B cell (primary cell): ENCODE results near the gene CFAP161. TPM values are rescaled to one million over a fixed set of nuclear protein-coding genes. Genes with fewer than 3 reads are reported as not detected.

Source experiments
- ATAC-seq: fragments of 200-7000 bp; cut with Tn5 transposase; one replicate; pipeline ENCODE4 v1.10.0; 2021; ENCODE audit warnings: low read depth, mild to moderate bottlenecking, moderate number of reproducible peaks, moderate library complexity
- CTCF ChIA-PET: fragments of 350-600 bp; sonication (Branson Sonifier 250); formaldehyde crosslinking; loops from one replicate; lab custom pipeline; 2021; ENCODE audit warnings: antibody characterized with exemption, inconsistent platforms; lab: Charles Lee
- POLR2A ChIA-PET: fragments of 350-600 bp; sonication (Branson Sonifier 250); formaldehyde crosslinking; loops from one replicate; lab custom pipeline; 2021; ENCODE audit warnings: antibody characterized with exemption; lab: Charles Lee
- DNase-seq: peaks from one replicate; pipeline ENCODE4 v3.0.0; 2013
- H2AFZ ChIP-seq: 2 replicates; pipeline ENCODE4 v1.6.1; 2012; ENCODE audit warnings: mild to moderate bottlenecking, low read depth, low read length; ENCODE audit not compliant: insufficient read depth, poor library complexity, severe bottlenecking
- H3K27ac ChIP-seq, 2 donors: 1 replicate in 1 of 2; 2 replicates in 1 of 2; pipeline ENCODE4 v1.5.1; 2012 to 2013; ENCODE audit warnings: low read length in 2 of 2, mild to moderate bottlenecking in 2 of 2, moderate library complexity in 1 of 2
- H3K27me3 ChIP-seq, 4 experiments: fragments of 200-600 bp in 1 of 4; sonication (generic) in 1 of 4; replicated peaks in 1 of 4; 1 replicate in 2 of 4; 2 replicates in 2 of 4; pipeline versions ENCODE4 v1.6.1 to v1.7.0; 2013 to 2016; ENCODE audit warnings: low read length in 3 of 4, mild to moderate bottlenecking in 2 of 4, mixed read lengths in 1 of 4, moderate library complexity in 1 of 4; ENCODE audit not compliant: insufficient read depth in 4 of 4, control insufficient read depth in 3 of 4; ENCODE audit errors: control extremely low read depth in 1 of 4
- H3K36me3 ChIP-seq, 2 experiments: replicated peaks in 1 of 2; 1 replicate in 1 of 2; 2 replicates in 1 of 2; pipeline versions ENCODE4 v1.6.1 to v1.7.1; 2013; ENCODE audit warnings: low read length in 1 of 2; ENCODE audit not compliant: insufficient read depth in 2 of 2, control insufficient read depth in 1 of 2; ENCODE audit errors: control extremely low read depth in 1 of 2, extremely low read depth in 1 of 2
- H3K4me1 ChIP-seq, 2 donors: fragments of 200-600 bp in 1 of 2; sonication (generic) in 1 of 2; 1 replicate in 1 of 2; 2 replicates in 1 of 2; pipeline versions ENCODE4 v1.5.1 to v1.6.1; 2013 to 2017; ENCODE audit warnings: low read length in 2 of 2; ENCODE audit not compliant: control insufficient read depth in 2 of 2, insufficient read depth in 2 of 2
- H3K4me2 ChIP-seq: replicated peaks from 2 replicates; pipeline ENCODE3; 2012; ENCODE audit warnings: mild to moderate bottlenecking, low read depth, low read length; ENCODE audit not compliant: poor library complexity, severe bottlenecking
- H3K4me3 ChIP-seq, 5 experiments: fragments of 200-600 bp in 1 of 5; sonication (generic) in 1 of 5; 1 replicate in 3 of 5; 2 replicates in 2 of 5; pipeline versions ENCODE4 v1.5.1 to v1.7.0; 2011 to 2016; ENCODE audit warnings: low read length in 4 of 5, mild to moderate bottlenecking in 4 of 5, low read depth in 2 of 5, control low read depth in 1 of 5, moderate library complexity in 1 of 5; ENCODE audit not compliant: insufficient read depth in 1 of 5; ENCODE audit errors: control extremely low read depth in 1 of 5, extremely low read depth in 1 of 5
- H3K79me2 ChIP-seq: fragments of 200-600 bp; sonication (generic); one replicate; pipeline ENCODE4 v1.6.0; 2016; ENCODE audit warnings: low read length; ENCODE audit not compliant: control insufficient read depth, insufficient read depth
- H3K9ac ChIP-seq: fragments of 200-600 bp; sonication (generic); 2 replicates; pipeline ENCODE4 v1.6.1; 2017; ENCODE audit warnings: mild to moderate bottlenecking, low read length, moderate library complexity
- H3K9me3 ChIP-seq, 3 donors: one replicate each; pipeline versions ENCODE4 v1.6.1 to v1.7.1; 2013; ENCODE audit warnings: low read length in 2 of 3; ENCODE audit not compliant: control insufficient read depth in 2 of 3, insufficient read depth in 1 of 3; ENCODE audit errors: control extremely low read depth in 1 of 3
- H4K20me1 ChIP-seq: 2 replicates; pipeline ENCODE4 v1.6.0; 2012; ENCODE audit warnings: mild to moderate bottlenecking, low read length; ENCODE audit not compliant: insufficient read depth, control insufficient read depth, poor library complexity, severe bottlenecking
- H3K27ac Mint-ChIP-seq: one replicate; pipeline ENCODE4 v1.8.0; 2021; ENCODE audit warnings: mixed read lengths
- H3K27me3 Mint-ChIP-seq: one replicate; pipeline ENCODE4 v1.8.0; 2021; ENCODE audit warnings: mixed read lengths
- H3K4me1 Mint-ChIP-seq: one replicate; pipeline ENCODE4 v1.8.0; 2021; ENCODE audit warnings: mixed read lengths
- H3K4me3 Mint-ChIP-seq: one replicate; pipeline ENCODE4 v1.8.0; 2021; ENCODE audit warnings: mixed read lengths
- H3K9me3 Mint-ChIP-seq: one replicate; pipeline ENCODE4 v1.8.0; 2022; ENCODE audit warnings: mixed read lengths; ENCODE audit not compliant: insufficient read depth
- CTCF ChIP-seq: fragments of 200-600 bp; IDR thresholded peaks from one replicate; pipeline ENCODE4 v1.8.0; 2022; ENCODE audit warnings: antibody characterized with exemption, mild to moderate bottlenecking
- EZH2 ChIP-seq: IDR thresholded peaks from 2 replicates; pipeline ENCODE4 v1.6.1; 2012; ENCODE audit warnings: borderline replicate concordance, low read depth, mild to moderate bottlenecking, moderate library complexity, low read length; ENCODE audit not compliant: insufficient read depth, poor library complexity, severe bottlenecking
- WGBS: methylation state at CpG from one replicate; pipeline ENCODE4 v1.1.5; 2013; ENCODE audit warnings: missing lambda C conversion rate; ENCODE audit not compliant: insufficient coverage; 5-methylcytosine and 5-hydroxymethylcytosine counted together
- intact Hi-C: fragments of 100-400 bp; cut with micrococcal nuclease; formaldehyde crosslinking; loops from one replicate; pipeline ENCODE4 v1.10.0; 2022
- polyA plus RNA-seq: library from polyadenylated mRNA; depleted of rRNA; stranded (reverse); fragments of >200 nt; gene quantifications from 2 replicates; pipeline ENCODE4 v1.2.3, GENCODE V29; 2012
- total RNA-seq, 2 donors: library from RNA; stranded (reverse); fragments of 120-200 nt in 1 of 2; gene quantifications; 1 replicate in 1 of 2; 2 replicates in 1 of 2; pipeline versions ENCODE4 v1.2.3 to v1.2.4, GENCODE V29; 2013 to 2022

CFAP161 gene
- total and polyA plus RNA-seq, 2 donors (not counting 1 experiment from before 2014, with no cell fraction given), result not detected

DNA sequence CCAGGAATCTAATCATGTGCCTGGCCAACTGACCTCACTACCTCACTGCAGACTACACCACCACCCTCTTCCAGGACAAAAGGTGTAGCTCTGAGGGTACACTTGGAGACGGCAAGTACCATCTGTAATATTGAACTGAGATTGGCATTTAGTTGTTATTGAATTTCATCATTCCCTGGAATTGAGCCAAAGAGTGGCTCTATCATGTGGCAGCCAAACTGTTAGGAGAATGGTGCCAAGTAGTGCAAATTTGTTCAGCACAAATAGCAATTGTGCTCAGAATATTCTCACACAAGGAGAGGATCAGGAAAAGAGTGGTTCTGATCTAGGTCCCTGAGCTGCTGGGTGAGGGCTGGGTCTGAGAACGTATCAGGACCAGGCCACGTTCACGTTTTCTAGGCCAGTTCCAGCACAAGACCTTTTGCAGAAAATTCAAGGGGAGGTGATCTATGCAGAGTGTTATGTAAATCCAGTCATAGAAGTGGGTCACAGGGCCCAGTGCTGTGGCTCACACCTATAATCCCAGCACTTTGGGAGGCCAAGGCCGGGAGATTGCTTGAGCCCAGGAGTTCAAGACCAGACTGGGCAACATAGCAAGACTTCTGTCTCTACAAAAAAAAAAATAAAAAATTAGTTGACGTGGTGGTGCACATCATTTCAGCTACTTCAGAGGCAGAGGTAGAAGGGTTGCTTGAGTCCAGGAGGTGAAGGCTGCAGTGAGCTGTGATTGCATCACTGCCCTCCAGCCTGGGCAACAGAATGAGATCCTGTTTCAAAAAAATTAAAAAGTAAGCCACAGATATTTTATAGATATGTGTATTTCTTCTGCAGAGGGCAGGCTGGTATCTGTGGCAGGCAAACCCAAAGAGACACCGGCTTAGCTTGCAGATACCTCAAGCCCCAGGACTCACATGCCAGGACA, 31.9 kb upstream of the CFAP161 start:
- H3K79me2 ChIP-seq, result no peaks in the 10 kb centered on the region
- peaks cover 0 to 25% (median 17%) of the 10 kb centered on the region in 4 experiments for H3K27me3 ChIP-seq
- DNase-seq (no peak), ATAC-seq (no peak)
- Mint-ChIP-seq H3K27me3 (peaks cover 53% of the 10 kb centered on the region), H3K27ac (no peak overlapping the region), H3K9me3 (no peaks in the 10 kb centered on the region), H3K4me3 (no peak overlapping the region), H3K4me1 (peaks cover 2% of the 10 kb centered on the region)
- H3K4me1 ChIP-seq, result no peaks in the 10 kb centered on the region
- ChIA-PET POLR2A (no interaction called here), CTCF (no interaction called here)
- H2AFZ ChIP-seq, result no peak overlapping the region
- H3K4me3 ChIP-seq, result no peak overlapping the region
- no peak overlapping the region for H3K9ac ChIP-seq
- H4K20me1 ChIP-seq, result no peaks in the 10 kb centered on the region
- no peaks in the 10 kb centered on the region for H3K9me3 ChIP-seq
- H3K27ac ChIP-seq, result no peak overlapping the region
- H3K36me3 ChIP-seq, result no peaks in the 10 kb centered on the region
- intact Hi-C loops, result loop anchor here (10.0 kb wide), 1 partner anchor 647 kb away; no protein-coding TSS in a partner anchor
- 93% methylated on average over 5 of the region's 7 CpGs for WGBS
- H3K4me2 ChIP-seq, result no peak overlapping the region
- TF ChIP-seq EZH2 (no peak), CTCF (no peak)

DNA sequence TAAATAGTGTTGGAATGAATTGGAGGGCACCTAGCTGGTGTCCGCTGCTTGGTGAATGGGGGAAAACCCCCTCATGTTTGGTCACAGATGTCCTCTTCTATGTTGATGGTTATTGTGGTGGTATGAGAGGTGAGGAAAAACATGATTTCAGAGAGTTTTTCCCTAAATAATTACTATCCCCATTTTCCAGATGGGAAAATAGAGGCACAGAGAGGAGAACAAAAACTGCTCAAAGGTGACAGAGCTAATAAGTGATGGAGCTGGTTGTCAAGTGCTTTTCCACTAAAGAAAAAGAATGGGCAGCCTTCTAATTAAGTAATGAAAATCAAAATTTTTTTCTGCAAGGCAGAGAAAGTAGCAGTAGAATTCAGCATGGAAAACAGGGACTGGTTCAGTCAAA, 30.2 kb upstream of the CFAP161 start:
- ChIA-PET CTCF (interaction anchor here (0.8 to 1.9 kb wide), 5 partner anchors 10 to 296 kb away, joined by 3 to 14 read pairs (median 4); no protein-coding TSS in a partner anchor), POLR2A (no interaction called here)
- Histone ChIP-seq H3K4me1 (no peaks in the 10 kb centered on the region), H3K36me3 (no peaks in the 10 kb centered on the region), H2AFZ (no peak overlapping the region), H3K9ac (no peak overlapping the region), H3K4me3 (no peak overlapping the region), H3K27ac (no peak overlapping the region), H3K79me2 (no peaks in the 10 kb centered on the region), H4K20me1 (no peaks in the 10 kb centered on the region), H3K4me2 (no peak overlapping the region), H3K27me3 (peaks cover 0 to 19% (median 8%) of the 10 kb centered on the region in 4 experiments), H3K9me3 (no peaks in the 10 kb centered on the region)
- no CpG with 5 or more reads among the region's 1 CpG for WGBS
- Mint-ChIP-seq H3K27me3 (peaks cover 40% of the 10 kb centered on the region), H3K27ac (no peak overlapping the region), H3K4me1 (peaks cover 2% of the 10 kb centered on the region), H3K9me3 (no peaks in the 10 kb centered on the region), H3K4me3 (no peak overlapping the region)
- no peak for TF ChIP-seq CTCF
- TF ChIP-seq EZH2, result no peak
- intact Hi-C loops, result loop anchor here (10.0 kb wide), 1 partner anchor 649 kb away; no protein-coding TSS in a partner anchor
- ATAC-seq (no peak), DNase-seq (no peak)
